SK-N-SH (cell line): Measurements from ENCODE around the gene REC114. TPM values are rescaled to one million over a fixed set of nuclear protein-coding genes. Genes with fewer than 3 reads are reported as not detected.

ENCODE experiments used
- CTCF ChIA-PET: fragments of 300-600, 350-600 bp; formaldehyde crosslinking; extraction: SDS; loops from one replicate; lab custom pipeline; 2021; lab: Yijun Ruan, JAX
- POLR2A ChIA-PET: fragments of 350-600 bp; sonication (Branson Sonifier 250); formaldehyde crosslinking; extraction: SDS; loops from one replicate; lab custom pipeline; 2020; ENCODE audit warnings: antibody characterized with exemption, inconsistent platforms; lab: Yijun Ruan, JAX
- DNase-seq: peaks from one replicate; pipeline ENCODE4 v3.0.0; 2012
- H2AFZ ChIP-seq: fragments of 200-600 bp; sonication (generic); 2 replicates; pipeline ENCODE4 v1.8.1; 2016; ENCODE audit warnings: antibody characterized with exemption, mild to moderate bottlenecking, low read depth
- H3F3A ChIP-seq: fragments of 200-600 bp; sonication (generic); replicated peaks from 2 replicates; pipeline ENCODE3; 2016; ENCODE audit warnings: antibody characterized with exemption, mild to moderate bottlenecking; ENCODE audit not compliant: insufficient read depth
- H3K27ac ChIP-seq, 2 experiments: fragments of 200-500 bp in 1 of 2; fragments of 200-600 bp in 1 of 2; sonication (Bioruptor generic) in 1 of 2; sonication (generic), shearing (Covaris generic) in 1 of 2; 2 replicates each; pipeline versions ENCODE4 v1.5.1 to v1.6.1; 2014 to 2016; ENCODE audit warnings: low read depth in 2 of 2, inconsistent platforms in 1 of 2, low read length in 1 of 2, mild to moderate bottlenecking in 1 of 2, mixed read lengths in 1 of 2
- H3K27me3 ChIP-seq: fragments of 200-600 bp; sonication (generic), shearing (Covaris generic); 2 replicates; pipeline ENCODE4 v1.6.1; 2016; ENCODE audit warnings: mixed run types; ENCODE audit not compliant: insufficient read depth
- H3K36me3 ChIP-seq, 2 experiments: fragments of 200-500 bp in 1 of 2; fragments of 200-600 bp in 1 of 2; sonication (Bioruptor generic) in 1 of 2; sonication (generic) in 1 of 2; replicated peaks in 1 of 2; 2 replicates each; pipeline versions ENCODE3 to v1.5.1; 2014 to 2016; ENCODE audit warnings: low read length in 1 of 2, mild to moderate bottlenecking in 1 of 2; ENCODE audit not compliant: insufficient read depth in 2 of 2, control insufficient read depth in 1 of 2
- H3K4me1 ChIP-seq, 2 experiments: fragments of 200-500 bp in 1 of 2; fragments of 200-600 bp in 1 of 2; sonication (Bioruptor generic) in 1 of 2; sonication (generic), shearing (Covaris generic) in 1 of 2; 2 replicates each; pipeline versions ENCODE4 v1.5.1 to v1.6.1; 2014 to 2016; ENCODE audit warnings: low read depth in 1 of 2, low read length in 1 of 2, mixed run types in 1 of 2; ENCODE audit not compliant: insufficient read depth in 2 of 2, control insufficient read depth in 1 of 2
- H3K4me2 ChIP-seq: fragments of 200-600 bp; sonication (generic), shearing (Covaris generic); 2 replicates; pipeline ENCODE4 v1.6.1; 2017; ENCODE audit warnings: mixed run types
- H3K4me3 ChIP-seq, 2 experiments: fragments of 200-500 bp in 1 of 2; fragments of 200-600 bp in 1 of 2; sonication (Bioruptor generic) in 1 of 2; sonication (generic), shearing (Covaris generic) in 1 of 2; 2 replicates each; pipeline versions ENCODE4 v1.5.1 to v1.8.1; 2014 to 2016; ENCODE audit warnings: low read depth in 2 of 2, inconsistent platforms in 1 of 2, low read length in 1 of 2, mild to moderate bottlenecking in 1 of 2, mixed read lengths in 1 of 2, moderate library complexity in 1 of 2
- H3K79me2 ChIP-seq: fragments of 200-600 bp; sonication (generic); 2 replicates; pipeline ENCODE4 v1.8.1; 2017; ENCODE audit warnings: mild to moderate bottlenecking; ENCODE audit not compliant: insufficient read depth
- H3K9ac ChIP-seq: fragments of 200-600 bp; sonication (generic); 2 replicates; pipeline ENCODE4 v1.6.1; 2017; ENCODE audit warnings: mixed run types
- H3K9me2 ChIP-seq: fragments of 200-600 bp; sonication (generic); 2 replicates; pipeline ENCODE4 v1.6.1; 2017; ENCODE audit warnings: mixed run types
- H3K9me3 ChIP-seq: fragments of 200-600 bp; sonication (generic); 2 replicates; pipeline ENCODE4 v1.6.1; 2017; ENCODE audit warnings: mixed run types, mild to moderate bottlenecking, moderate library complexity
- H4K20me1 ChIP-seq: fragments of 200-600 bp; sonication (generic); 2 replicates; pipeline ENCODE4 v1.6.1; 2017; ENCODE audit warnings: mild to moderate bottlenecking, mixed run types; ENCODE audit not compliant: insufficient read depth
- CHD2 ChIP-seq: fragments of 150-350 bp; IDR thresholded peaks from 2 replicates; pipeline ENCODE4 v1.6.1; 2018; ENCODE audit warnings: low read length; ENCODE audit not compliant: partially characterized antibody
- EZH2phosphoT487 ChIP-seq: fragments of 200-600 bp; sonication (generic); IDR thresholded peaks from 2 replicates; pipeline ENCODE4 v1.6.1; 2017; ENCODE audit warnings: low read depth, mixed run types, mild to moderate bottlenecking, antibody characterized with exemption, moderate library complexity, borderline replicate concordance
- FOSL2 ChIP-seq: IDR thresholded peaks from 2 replicates; pipeline ENCODE4 v1.4.0; 2012; ENCODE audit warnings: low read depth, mild to moderate bottlenecking, moderate library complexity, borderline replicate concordance
- FOXM1 ChIP-seq: IDR thresholded peaks from 2 replicates; pipeline ENCODE4 v1.4.0; 2012; ENCODE audit warnings: low read depth, mild to moderate bottlenecking
- GATA2 ChIP-seq: sonication (generic); formaldehyde crosslinking; IDR thresholded peaks from 2 replicates; pipeline ENCODE4 v1.5.0; 2020; ENCODE audit warnings: mild to moderate bottlenecking, missing genetic modification reagents
- IRF3 ChIP-seq: fragments of 150-350 bp; IDR thresholded peaks from 2 replicates; pipeline ENCODE4 v1.6.1; 2016; ENCODE audit warnings: mild to moderate bottlenecking, low read depth, low read length
- MEF2A ChIP-seq: IDR thresholded peaks from 2 replicates; pipeline ENCODE4 v1.4.0; 2012; ENCODE audit warnings: low read depth, borderline replicate concordance
- MXI1 ChIP-seq: IDR thresholded peaks from 2 replicates; pipeline ENCODE4 v1.6.1; 2012; ENCODE audit warnings: mild to moderate bottlenecking, low read depth, low read length, improper control_type of control experiment
- NFIC ChIP-seq: IDR thresholded peaks from 2 replicates; pipeline ENCODE4 v1.4.0; 2012; ENCODE audit warnings: borderline replicate concordance
- NRF1 ChIP-seq: IDR thresholded peaks from 2 replicates; pipeline ENCODE4 v1.6.1; 2012; ENCODE audit warnings: low read depth, mild to moderate bottlenecking, low read length
- PBX3 ChIP-seq: IDR thresholded peaks from 2 replicates; pipeline ENCODE4; 2012
- RAD21 ChIP-seq: IDR thresholded peaks from 2 replicates; pipeline ENCODE4 v1.6.1; 2012; ENCODE audit warnings: mild to moderate bottlenecking, low read length
- SIN3A ChIP-seq: IDR thresholded peaks from 2 replicates; pipeline ENCODE4 v1.6.1; 2012; ENCODE audit warnings: low read depth, mild to moderate bottlenecking, low read length, moderate library complexity, borderline replicate concordance
- TCF12 ChIP-seq: IDR thresholded peaks from 2 replicates; pipeline ENCODE4 v1.4.0; 2012
- TEAD4 ChIP-seq: IDR thresholded peaks from 2 replicates; pipeline ENCODE4 v1.4.0; 2012; ENCODE audit warnings: mild to moderate bottlenecking, borderline replicate concordance; ENCODE audit not compliant: insufficient read depth
- YY1 ChIP-seq: IDR thresholded peaks from 2 replicates; pipeline ENCODE4 v1.4.0; 2012; ENCODE audit warnings: low read depth, mild to moderate bottlenecking
- WGBS: methylation state at CpG from one replicate; pipeline ENCODE4 v1.1.6; 2017; ENCODE audit warnings: low lambda C conversion rate; 5-methylcytosine and 5-hydroxymethylcytosine counted together
- polyA plus RNA-seq, 3 experiments: library from polyadenylated mRNA; depleted of rRNA; stranded (reverse); fragments of >200 nt; gene quantifications; 2 replicates each; pipeline ENCODE4 v1.2.3, GENCODE V29; 2012
- TF ChIP-seq, protein P1 (sequence below): IDR thresholded peaks from 2 replicates; pipeline ENCODE4 v1.4.0; 2012; ENCODE audit warnings: low read depth, borderline replicate concordance
- TF ChIP-seq, protein P2 (sequence below): IDR thresholded peaks from 2 replicates; pipeline ENCODE4 v1.4.0; 2012; ENCODE audit warnings: low read depth
- TF ChIP-seq, protein P3 (sequence below): IDR thresholded peaks from 2 replicates; pipeline ENCODE4 v1.6.1; 2012; ENCODE audit warnings: mild to moderate bottlenecking, low read depth, low read length, moderate library complexity

REC114 gene
- polyA plus RNA-seq, 1 of the 3 experiments (the other 2 are of a cell fraction): not detected

DNA sequence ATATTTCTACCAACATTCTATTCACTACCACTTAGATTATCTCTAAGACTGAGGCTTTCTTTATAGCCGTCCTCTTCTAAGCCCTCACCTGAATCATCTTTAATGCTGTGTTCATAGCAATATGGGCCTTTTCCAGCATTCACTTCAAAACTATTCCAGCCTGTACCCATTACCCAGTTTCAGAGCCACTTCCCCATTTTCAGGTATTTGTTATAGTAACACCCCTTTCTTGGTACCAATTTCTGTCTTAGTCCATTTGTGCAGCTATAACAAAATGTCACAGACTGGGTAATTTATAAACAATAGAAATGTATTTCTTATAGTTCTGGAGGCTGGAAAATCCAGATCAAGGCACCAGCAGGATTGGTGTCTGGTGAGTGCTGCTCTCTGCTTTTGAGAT lies 45.7 kb downstream of the REC114 start:
- Histone ChIP-seq H2AFZ (no peak overlapping the region), H3K36me3 (no peaks in the 10 kb centered on the region), H3K79me2 (no peaks in the 10 kb centered on the region), H4K20me1 (no peaks in the 10 kb centered on the region), H3K27me3 (no peaks in the 10 kb centered on the region), H3K9me3 (no peaks in the 10 kb centered on the region), H3K4me3 (no peak overlapping the region)
- CTCF ChIA-PET: no interaction called here
- WGBS: 69% methylated on average over 1 of the region's 1 CpG
- POLR2A ChIA-PET: no interaction called here
- DNase-seq: no peak
- TF ChIP-seq, protein P1, sequence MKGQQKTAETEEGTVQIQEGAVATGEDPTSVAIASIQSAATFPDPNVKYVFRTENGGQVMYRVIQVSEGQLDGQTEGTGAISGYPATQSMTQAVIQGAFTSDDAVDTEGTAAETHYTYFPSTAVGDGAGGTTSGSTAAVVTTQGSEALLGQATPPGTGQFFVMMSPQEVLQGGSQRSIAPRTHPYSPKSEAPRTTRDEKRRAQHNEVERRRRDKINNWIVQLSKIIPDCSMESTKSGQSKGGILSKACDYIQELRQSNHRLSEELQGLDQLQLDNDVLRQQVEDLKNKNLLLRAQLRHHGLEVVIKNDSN: no peak
- TF ChIP-seq, protein P2, sequence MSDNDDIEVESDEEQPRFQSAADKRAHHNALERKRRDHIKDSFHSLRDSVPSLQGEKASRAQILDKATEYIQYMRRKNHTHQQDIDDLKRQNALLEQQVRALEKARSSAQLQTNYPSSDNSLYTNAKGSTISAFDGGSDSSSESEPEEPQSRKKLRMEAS: no peak
- no peak for TF ChIP-seq GATA2
- TF ChIP-seq NFIC: no peak
- no peak for TF ChIP-seq TEAD4
- TF ChIP-seq NRF1: no peak
- TF ChIP-seq MEF2A: no peak
- TF ChIP-seq FOSL2: no peak
- no peak for TF ChIP-seq MXI1
- TF ChIP-seq RAD21: no peak
- TF ChIP-seq, protein P3, sequence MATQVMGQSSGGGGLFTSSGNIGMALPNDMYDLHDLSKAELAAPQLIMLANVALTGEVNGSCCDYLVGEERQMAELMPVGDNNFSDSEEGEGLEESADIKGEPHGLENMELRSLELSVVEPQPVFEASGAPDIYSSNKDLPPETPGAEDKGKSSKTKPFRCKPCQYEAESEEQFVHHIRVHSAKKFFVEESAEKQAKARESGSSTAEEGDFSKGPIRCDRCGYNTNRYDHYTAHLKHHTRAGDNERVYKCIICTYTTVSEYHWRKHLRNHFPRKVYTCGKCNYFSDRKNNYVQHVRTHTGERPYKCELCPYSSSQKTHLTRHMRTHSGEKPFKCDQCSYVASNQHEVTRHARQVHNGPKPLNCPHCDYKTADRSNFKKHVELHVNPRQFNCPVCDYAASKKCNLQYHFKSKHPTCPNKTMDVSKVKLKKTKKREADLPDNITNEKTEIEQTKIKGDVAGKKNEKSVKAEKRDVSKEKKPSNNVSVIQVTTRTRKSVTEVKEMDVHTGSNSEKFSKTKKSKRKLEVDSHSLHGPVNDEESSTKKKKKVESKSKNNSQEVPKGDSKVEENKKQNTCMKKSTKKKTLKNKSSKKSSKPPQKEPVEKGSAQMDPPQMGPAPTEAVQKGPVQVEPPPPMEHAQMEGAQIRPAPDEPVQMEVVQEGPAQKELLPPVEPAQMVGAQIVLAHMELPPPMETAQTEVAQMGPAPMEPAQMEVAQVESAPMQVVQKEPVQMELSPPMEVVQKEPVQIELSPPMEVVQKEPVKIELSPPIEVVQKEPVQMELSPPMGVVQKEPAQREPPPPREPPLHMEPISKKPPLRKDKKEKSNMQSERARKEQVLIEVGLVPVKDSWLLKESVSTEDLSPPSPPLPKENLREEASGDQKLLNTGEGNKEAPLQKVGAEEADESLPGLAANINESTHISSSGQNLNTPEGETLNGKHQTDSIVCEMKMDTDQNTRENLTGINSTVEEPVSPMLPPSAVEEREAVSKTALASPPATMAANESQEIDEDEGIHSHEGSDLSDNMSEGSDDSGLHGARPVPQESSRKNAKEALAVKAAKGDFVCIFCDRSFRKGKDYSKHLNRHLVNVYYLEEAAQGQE: no peak
- no peak for TF ChIP-seq PBX3
- TF ChIP-seq IRF3: no peak
- TF ChIP-seq FOXM1: no peak
- TF ChIP-seq TCF12: no peak
- no peak for TF ChIP-seq SIN3A
- TF ChIP-seq CHD2: no peak
- TF ChIP-seq YY1: no peak
- no peak for TF ChIP-seq EZH2phosphoT487
- TF ChIP-seq, all 33 proteins: peak for 0
- H3K4me2 ChIP-seq: no peak overlapping the region
- no peaks in the 10 kb centered on the region; a peak in 1 of 4 replicates for H3K4me1 ChIP-seq
- no peak overlapping the region for H3K27ac ChIP-seq
- H3F3A ChIP-seq: no peaks in the 10 kb centered on the region
- H3K9ac ChIP-seq: no peak overlapping the region
- H3K9me2 ChIP-seq: no peaks in the 10 kb centered on the region
